ENCODE data around the gene RABEP2. TPM values are rescaled to one million over a fixed set of nuclear protein-coding genes. Genes with fewer than 3 reads are reported as not detected.
"Not testable (repeated sequence)": the region's sequence is repeated elsewhere in the genome, so short reads cannot be mapped to it uniquely, and the experiment has no call there.

RABEP2 gene
- total and polyA plus RNA-seq, 2 donors = 17.0 to 23.4 TPM

DNA sequence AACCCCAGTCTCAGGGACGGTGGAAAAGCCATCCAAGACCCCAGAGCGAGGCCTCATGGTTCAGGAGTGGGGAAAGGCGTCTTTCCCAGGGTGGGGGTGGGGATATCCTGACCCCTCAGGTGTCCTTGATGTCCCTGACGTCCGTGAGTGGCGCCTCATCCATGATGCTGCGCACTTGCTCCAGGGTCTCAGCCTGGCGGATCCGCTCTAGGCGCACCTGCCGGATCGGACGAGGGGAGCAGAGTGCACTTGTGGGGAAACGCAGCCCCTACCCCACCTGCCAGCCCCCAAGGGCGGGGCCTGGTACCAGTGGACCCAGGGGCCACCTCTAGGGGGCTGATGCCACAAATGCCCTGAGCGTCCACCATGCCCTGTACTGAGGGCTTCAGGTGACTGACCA, 20.2 kb downstream of the RABEP2 start:
- no peak overlapping the region for H3K4me3 ChIP-seq (ENCODE audit: low read depth, low read length)
- no peaks in the 10 kb centered on the region for H3K4me1 ChIP-seq (ENCODE audit: insufficient read depth)
- no peaks in the 10 kb centered on the region for H3K36me3 ChIP-seq (ENCODE audit: insufficient read depth)
- DNase-seq (ENCODE audit: extremely low spot score) = no peak
- WGBS = 92% methylated on average over 16 of the region's 16 CpGs
- no peak overlapping the region for H3K27ac ChIP-seq (ENCODE audit: low read depth)

DNA sequence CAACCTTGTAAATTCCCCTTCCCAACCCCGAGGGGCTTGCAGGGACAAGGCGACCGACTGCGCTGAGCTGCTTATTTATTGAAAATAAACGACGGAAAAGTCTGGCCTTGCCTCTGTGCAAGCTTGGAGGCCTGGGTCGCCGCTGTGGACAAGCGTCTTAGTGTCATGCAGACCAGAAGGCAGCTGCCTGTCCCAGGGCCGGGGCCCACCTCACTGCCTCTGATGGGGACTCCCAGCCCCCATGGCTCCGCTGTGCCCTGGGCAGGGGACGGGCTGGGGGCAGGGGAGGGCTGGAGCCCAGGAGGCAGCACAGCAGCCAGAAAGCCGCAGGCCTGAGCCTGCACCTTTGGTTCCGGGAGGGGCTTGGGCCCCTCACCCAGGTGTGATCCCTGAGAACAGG, 20.7 kb downstream of the RABEP2 start:
- DNase-seq (ENCODE audit: extremely low spot score) = no peak
- WGBS = 68% methylated on average over 14 of the region's 14 CpGs
- H3K27ac ChIP-seq (ENCODE audit: low read depth) = no peak overlapping the region
- H3K4me3 ChIP-seq (ENCODE audit: low read depth, low read length) = no peak overlapping the region
- H3K36me3 ChIP-seq (ENCODE audit: insufficient read depth) = no peaks in the 10 kb centered on the region
- no peaks in the 10 kb centered on the region for H3K4me1 ChIP-seq (ENCODE audit: insufficient read depth)

DNA sequence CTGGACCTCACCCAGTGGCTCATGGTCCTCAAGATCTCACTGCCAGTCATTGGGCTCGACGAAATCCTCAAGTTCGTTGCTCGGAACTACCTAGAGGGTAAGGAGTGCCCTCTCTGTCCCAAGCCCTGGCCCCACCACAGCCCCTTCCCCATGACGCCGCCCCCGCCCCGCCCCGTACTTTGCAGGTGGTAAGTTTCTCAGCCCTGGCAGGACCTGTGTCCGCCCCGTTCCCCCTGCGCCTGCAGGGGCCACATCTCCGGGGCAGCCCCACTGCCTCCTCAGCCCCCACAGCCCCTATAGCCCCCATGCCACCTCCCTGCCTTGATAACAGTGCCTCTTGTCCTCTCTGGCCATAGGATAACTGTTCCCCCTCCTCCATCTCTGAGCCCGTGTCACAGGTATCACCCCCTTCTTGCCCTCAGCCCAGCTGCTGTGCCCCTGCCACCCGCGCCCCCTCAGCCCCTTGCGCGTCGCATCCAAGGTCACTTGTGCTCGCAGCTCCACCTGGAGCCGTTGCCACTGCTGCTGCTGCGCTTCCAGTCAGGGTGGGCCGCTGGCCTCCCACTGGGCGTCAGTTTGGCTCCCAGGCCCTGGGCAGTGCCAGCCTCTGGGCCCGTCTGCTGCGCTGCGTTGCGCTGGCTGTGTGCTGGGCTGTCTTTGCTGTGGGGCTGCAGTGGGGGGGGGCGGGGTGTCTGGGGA, 21.5 kb downstream of the RABEP2 start:
- Histone ChIP-seq H3K4me1 (ENCODE audit: insufficient read depth) (no peaks in the 10 kb centered on the region), H3K27ac (ENCODE audit: low read depth) (no peak overlapping the region), H3K4me3 (ENCODE audit: low read depth, low read length) (no peak overlapping the region), H3K36me3 (ENCODE audit: insufficient read depth) (no peaks in the 10 kb centered on the region)
- DNase-seq (ENCODE audit: extremely low spot score) = no peak
- WGBS = 83% methylated on average over 29 of the region's 29 CpGs

DNA sequence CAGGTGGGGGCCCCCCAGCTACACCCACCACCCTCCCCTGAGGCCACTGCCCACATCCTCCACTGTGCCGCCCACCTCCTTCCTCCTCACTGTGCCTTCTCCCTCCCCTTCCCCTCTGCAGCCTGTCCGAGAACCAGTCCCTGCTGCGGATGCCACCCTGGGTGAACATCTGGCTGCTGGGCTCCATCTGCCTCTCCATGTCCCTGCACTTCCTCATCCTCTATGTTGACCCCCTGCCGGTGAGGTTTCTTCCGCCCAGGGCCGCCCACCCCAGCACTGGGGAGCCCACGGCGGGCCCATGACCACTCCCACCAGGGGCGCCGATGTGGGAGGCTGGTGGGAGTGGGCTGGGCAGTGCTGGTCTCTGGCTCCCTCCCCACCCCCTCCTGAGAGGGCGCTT, 22.1 kb downstream of the RABEP2 start:
- 58% methylated on average over 11 of the region's 11 CpGs for WGBS
- DNase-seq (ENCODE audit: extremely low spot score) = no peak
- Histone ChIP-seq H3K36me3 (ENCODE audit: insufficient read depth) (no peaks in the 10 kb centered on the region), H3K4me3 (ENCODE audit: low read depth, low read length) (no peak overlapping the region), H3K4me1 (ENCODE audit: insufficient read depth) (no peaks in the 10 kb centered on the region), H3K27ac (ENCODE audit: low read depth) (no peak overlapping the region)

DNA sequence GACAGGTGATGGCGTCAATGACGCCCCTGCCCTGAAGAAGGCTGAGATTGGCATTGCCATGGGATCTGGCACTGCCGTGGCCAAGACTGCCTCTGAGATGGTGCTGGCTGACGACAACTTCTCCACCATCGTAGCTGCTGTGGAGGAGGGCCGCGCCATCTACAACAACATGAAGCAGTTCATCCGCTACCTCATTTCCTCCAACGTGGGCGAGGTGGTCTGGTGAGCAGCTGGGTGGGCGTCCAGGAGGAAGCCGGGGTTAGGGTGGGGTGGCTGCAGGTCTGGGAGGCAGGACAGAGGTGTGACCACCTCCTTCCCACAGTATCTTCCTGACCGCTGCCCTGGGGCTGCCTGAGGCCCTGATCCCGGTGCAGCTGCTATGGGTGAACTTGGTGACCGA, 23.2 kb downstream of the RABEP2 start:
- H3K36me3 ChIP-seq (ENCODE audit: insufficient read depth) = no peaks in the 10 kb centered on the region
- H3K27ac ChIP-seq (ENCODE audit: low read depth) = no peak overlapping the region
- H3K4me3 ChIP-seq (ENCODE audit: low read depth, low read length) = no peak overlapping the region
- no peaks in the 10 kb centered on the region for H3K4me1 ChIP-seq (ENCODE audit: insufficient read depth)
- WGBS = 90% methylated on average over 15 of the region's 15 CpGs
- no peak for DNase-seq (ENCODE audit: extremely low spot score)

DNA sequence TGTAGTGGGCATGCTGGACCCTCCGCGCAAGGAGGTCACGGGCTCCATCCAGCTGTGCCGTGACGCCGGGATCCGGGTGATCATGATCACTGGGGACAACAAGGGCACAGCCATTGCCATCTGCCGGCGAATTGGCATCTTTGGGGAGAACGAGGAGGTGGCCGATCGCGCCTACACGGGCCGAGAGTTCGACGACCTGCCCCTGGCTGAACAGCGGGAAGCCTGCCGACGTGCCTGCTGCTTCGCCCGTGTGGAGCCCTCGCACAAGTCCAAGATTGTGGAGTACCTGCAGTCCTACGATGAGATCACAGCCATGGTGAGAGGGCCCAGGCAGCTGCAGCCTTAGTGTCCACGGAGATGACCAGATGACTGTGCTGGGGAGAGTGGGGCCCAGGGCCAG, 24.4 kb downstream of the RABEP2 start:
- Histone ChIP-seq H3K27ac (ENCODE audit: low read depth) (no peak overlapping the region), H3K4me1 (ENCODE audit: insufficient read depth) (no peaks in the 10 kb centered on the region), H3K4me3 (ENCODE audit: low read depth, low read length) (no peak overlapping the region), H3K36me3 (ENCODE audit: insufficient read depth) (no peaks in the 10 kb centered on the region)
- 89% methylated on average over 25 of the region's 25 CpGs for WGBS
- DNase-seq (ENCODE audit: extremely low spot score) = no peak

DNA sequence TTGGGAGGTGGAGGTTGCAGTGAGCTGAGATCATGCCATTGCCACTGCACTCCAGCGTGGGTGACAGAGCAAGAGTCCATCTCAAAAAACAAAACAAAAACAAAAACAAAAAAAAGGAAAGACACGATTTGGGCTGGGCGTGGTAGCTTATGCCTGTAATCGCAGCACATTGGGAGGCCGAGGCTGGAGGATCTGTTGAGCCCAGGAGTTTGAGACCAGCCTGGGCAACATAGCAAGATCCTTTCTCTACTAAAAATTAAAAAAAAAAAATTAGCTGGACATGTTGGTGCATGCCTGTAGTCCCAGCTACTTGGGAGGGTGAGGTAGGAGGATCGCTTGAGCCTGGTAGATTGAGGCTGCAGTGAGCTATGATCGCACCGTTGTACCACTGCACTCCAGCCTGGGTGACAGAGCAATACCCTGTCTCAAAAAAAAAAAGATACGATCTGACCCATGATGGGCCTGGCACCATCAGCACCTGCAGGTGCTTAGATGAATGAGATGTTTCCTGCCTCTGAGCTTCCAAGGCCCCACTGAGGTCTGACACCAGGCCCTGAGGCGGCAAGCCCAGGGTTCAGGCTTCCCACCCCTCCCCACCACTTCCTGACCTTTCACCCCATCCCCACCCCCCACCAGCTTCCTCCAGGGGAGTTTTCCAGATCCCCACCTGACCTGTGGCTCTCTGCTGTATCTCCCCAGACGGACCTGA, 25.0 kb downstream of the RABEP2 start:
- DNase-seq (ENCODE audit: extremely low spot score) = no peak
- Histone ChIP-seq H3K27ac (ENCODE audit: low read depth) (no peak overlapping the region), H3K4me3 (ENCODE audit: low read depth, low read length) (no peak overlapping the region), H3K36me3 (ENCODE audit: insufficient read depth) (no peaks in the 10 kb centered on the region), H3K4me1 (ENCODE audit: insufficient read depth) (no peaks in the 10 kb centered on the region)
- WGBS = 91% methylated on average over 11 of the region's 11 CpGs

DNA sequence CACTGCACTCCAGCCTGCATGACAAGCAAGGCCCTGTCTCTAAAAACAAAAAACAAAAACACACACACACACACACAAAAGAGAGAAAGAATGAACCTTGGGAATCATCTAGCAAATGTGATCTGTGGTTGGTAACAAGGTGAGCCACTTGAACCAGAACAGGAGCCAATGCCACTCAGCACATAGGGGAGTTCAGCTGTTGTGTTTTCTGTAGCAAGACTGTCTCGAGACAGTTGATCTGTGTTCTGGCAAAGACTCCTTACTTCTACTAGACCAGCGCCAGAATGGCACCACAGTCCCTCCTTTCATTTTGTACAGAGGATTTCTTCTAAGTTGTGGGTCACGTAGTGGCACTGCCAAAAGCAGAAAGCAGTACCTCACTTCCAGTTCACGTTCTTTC, 26.1 kb downstream of the RABEP2 start:
- Histone ChIP-seq H3K4me1 (ENCODE audit: insufficient read depth) (no peaks in the 10 kb centered on the region), H3K36me3 (ENCODE audit: insufficient read depth) (no peaks in the 10 kb centered on the region), H3K27ac (ENCODE audit: low read depth) (no peak overlapping the region), H3K4me3 (ENCODE audit: low read depth, low read length) (no peak overlapping the region)
- WGBS = 87% methylated on average over 4 of the region's 4 CpGs
- DNase-seq (ENCODE audit: extremely low spot score) = no peak

DNA sequence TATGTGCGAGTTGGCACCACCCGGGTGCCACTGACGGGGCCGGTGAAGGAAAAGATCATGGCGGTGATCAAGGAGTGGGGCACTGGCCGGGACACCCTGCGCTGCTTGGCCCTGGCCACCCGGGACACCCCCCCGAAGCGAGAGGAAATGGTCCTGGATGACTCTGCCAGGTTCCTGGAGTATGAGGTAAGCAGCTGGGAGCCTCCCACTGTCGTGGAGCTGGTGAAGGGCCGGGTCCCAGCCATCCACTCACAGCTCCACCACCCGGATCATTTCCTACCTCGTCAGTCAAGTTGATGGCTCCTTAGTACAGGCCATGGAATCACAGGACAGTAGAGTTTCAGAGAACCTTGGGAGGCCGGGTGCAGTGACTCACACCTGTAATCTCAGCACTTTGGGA, 26.8 kb downstream of the RABEP2 start:
- Histone ChIP-seq H3K36me3 (ENCODE audit: insufficient read depth) (no peaks in the 10 kb centered on the region), H3K27ac (ENCODE audit: low read depth) (no peak overlapping the region), H3K4me1 (ENCODE audit: insufficient read depth) (no peaks in the 10 kb centered on the region), H3K4me3 (ENCODE audit: low read depth, low read length) (no peak overlapping the region)
- DNase-seq (ENCODE audit: extremely low spot score) = no peak
- 90% methylated on average over 15 of the region's 15 CpGs for WGBS

DNA sequence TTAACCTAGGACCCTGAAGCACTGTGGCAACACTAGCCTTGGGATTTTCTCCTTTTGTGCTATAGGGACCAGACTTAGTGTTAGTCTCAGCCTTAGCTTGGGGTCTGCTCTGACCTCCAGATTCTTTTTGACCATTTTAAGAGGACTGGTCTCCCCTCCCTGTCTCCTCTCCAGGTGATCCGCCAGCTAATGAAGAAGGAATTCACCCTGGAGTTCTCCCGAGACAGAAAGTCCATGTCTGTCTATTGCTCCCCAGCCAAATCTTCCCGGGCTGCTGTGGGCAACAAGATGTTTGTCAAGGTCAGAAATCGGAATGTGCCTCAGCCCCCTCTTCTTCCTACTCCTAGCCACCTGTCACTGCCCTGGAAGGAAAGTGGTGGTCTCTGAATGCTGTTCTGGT, 27.2 kb downstream of the RABEP2 start:
- Histone ChIP-seq H3K36me3 (ENCODE audit: insufficient read depth) (no peaks in the 10 kb centered on the region), H3K27ac (ENCODE audit: low read depth) (no peak overlapping the region)
- 81% methylated on average over 4 of the region's 4 CpGs for WGBS

DNA sequence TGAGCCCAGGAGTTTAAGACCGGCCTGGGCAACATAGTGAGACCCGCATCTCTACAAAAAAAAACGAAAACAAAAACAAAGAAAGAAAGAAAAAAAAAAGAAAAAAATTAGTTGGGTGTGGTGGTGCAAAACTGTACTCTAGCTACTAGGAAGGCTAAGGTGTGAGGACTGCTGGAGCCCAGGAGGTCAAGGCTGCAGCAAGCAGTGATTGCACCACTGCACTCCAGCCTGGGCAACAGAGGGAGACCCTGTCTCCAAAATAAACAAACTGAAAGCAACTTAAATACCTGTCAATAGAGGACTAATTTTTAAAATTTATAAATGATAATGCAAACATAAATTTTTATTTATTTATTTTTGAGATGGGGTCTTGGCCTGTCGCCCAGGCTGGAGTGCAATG, 29.4 kb downstream of the RABEP2 start:
- H3K4me3 ChIP-seq (ENCODE audit: low read depth, low read length) = no peak overlapping the region
- 89% methylated on average over 4 of the region's 4 CpGs for WGBS
- DNase-seq (ENCODE audit: extremely low spot score) = no peak
- no peaks in the 10 kb centered on the region for H3K4me1 ChIP-seq (ENCODE audit: insufficient read depth)
- no peak overlapping the region for H3K27ac ChIP-seq (ENCODE audit: low read depth)
- no peaks in the 10 kb centered on the region for H3K36me3 ChIP-seq (ENCODE audit: insufficient read depth)

More for the DNA sequence above, 27.2 kb downstream of the RABEP2 start:
- H3K4me3 ChIP-seq (ENCODE audit: low read depth, low read length) = no peak overlapping the region
- H3K4me1 ChIP-seq (ENCODE audit: insufficient read depth) = no peaks in the 10 kb centered on the region
- no peak for DNase-seq (ENCODE audit: extremely low spot score)

DNA sequence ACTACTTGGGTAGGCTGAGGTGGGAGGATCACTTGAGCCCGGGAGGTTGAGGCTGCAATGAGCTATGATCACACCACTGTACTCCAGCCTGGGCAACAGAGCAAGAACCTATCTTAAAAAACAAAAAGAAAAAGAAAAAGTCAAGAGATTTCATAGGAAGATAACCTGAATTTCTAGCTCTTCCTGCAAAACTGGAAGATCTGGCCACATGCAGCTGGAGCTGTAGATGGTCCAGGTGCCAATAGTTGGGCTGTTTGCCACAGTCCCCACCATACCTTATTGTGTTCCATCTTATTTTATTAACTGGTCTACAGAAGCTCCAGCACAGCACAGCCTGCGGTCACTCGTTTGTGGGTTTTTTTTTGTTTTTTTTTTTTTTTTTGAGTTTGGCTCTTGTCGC, 31.7 kb downstream of the RABEP2 start:
- Histone ChIP-seq H3K4me1 (ENCODE audit: insufficient read depth) (no peaks in the 10 kb centered on the region), H3K4me3 (ENCODE audit: low read depth, low read length) (no peak overlapping the region), H3K36me3 (ENCODE audit: insufficient read depth) (no peaks in the 10 kb centered on the region), H3K27ac (ENCODE audit: low read depth) (no peak overlapping the region)
- WGBS = 90% methylated on average over 4 of the region's 4 CpGs
- DNase-seq (ENCODE audit: extremely low spot score) = no peak

DNA sequence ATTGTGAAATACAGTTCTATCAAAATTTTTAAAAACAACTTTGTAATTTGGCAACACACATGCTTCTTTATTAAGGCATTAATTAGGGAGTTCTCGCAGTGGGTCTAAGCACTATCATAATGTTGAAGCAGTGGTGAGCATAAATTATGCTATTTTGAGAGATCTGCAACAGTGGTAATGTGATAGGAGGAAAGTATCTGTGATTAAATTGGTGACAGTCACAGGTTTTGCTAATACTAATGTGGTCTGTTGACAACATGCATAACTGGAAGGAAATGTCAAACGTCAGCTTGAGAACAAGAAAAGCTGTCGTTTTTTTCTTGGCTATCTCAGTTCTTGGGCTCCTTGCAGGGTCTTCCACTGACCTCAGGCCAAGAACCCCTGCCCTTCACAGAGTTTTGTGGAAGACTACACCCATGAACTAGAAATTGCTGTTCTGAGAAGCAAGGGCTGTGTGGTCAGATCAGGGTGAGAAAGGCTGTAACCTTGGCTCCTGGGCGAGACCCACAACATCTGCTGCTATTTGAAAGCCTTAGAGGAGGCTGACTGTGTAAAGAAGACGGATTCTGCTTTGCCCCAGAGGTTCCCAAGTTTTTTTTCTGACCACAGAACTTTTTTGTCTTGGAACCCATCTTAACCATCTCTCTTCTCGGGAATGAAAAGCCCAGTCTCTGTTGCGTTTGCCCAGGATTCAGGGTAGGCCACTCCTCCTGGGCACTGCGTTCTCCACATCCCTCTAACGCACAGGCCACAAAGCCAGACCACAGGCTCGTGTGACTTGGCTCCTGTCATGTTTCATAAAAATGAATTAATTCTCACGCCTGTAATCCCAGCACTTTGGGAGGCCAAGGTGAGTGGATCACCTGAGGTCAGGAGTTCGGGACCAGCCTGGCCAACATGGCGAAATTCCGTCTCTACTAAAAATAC, 32.8 kb downstream of the RABEP2 start:
- 78% methylated on average over 14 of the region's 14 CpGs for WGBS
- no peak for DNase-seq (ENCODE audit: extremely low spot score)
- Histone ChIP-seq H3K4me1 (ENCODE audit: insufficient read depth) (no peaks in the 10 kb centered on the region), H3K27ac (ENCODE audit: low read depth) (no peak overlapping the region), H3K4me3 (ENCODE audit: low read depth, low read length) (no peak overlapping the region), H3K36me3 (ENCODE audit: insufficient read depth) (no peaks in the 10 kb centered on the region)

DNA sequence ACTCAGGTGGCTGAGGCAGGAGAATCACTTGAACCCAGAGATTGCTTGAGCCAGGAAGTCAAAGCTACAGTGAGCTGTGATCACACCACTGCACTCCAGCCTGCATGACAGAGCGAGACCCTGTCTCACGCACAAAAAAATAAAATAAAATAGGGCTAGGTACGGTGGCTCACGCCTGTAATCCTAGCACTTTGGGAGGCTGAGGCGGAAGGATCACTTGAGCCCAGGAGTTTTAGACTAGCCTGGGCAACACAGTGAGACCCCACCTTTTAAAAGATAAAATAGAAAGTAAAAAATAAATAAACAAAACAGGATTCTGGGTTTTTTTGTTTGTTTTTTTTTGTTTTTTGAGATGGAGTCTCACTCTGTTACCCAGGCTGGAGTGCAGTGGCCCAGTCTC, 34.7 kb downstream of the RABEP2 start:
- not testable (repeated sequence) for DNase-seq (ENCODE audit: extremely low spot score); H3K27ac ChIP-seq (ENCODE audit: low read depth); H3K36me3 ChIP-seq (ENCODE audit: insufficient read depth); H3K4me3 ChIP-seq (ENCODE audit: low read depth, low read length); H3K4me1 ChIP-seq (ENCODE audit: insufficient read depth)
- 96% methylated on average over 5 of the region's 5 CpGs for WGBS
